ENCODE measurements around the gene AOAH.

AOAH gene

DNA sequence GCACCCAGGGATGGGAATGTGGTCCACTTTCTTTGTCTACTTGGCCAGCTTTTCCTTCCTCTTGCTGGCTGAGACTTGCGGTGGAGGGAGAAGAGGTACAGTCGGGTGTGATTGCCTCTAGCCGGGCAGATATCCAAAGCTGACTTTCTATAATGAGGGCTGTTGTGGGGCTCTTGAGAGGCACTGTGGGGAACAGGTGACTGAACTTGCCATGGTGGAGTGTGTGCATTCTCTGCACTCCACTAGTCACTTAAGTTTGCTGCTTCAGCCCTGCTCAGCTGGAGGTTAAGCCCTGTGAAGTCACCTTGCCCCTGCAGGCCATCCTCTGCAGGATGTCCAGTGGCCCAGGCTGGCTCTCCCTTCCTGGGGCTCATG lies 116.6 kb downstream of the AOAH start:
- no peak overlapping the region for H3K4me3 ChIP-seq (ENCODE audit: low read depth, low read length)
- DNase-seq (ENCODE audit: low read depth, low spot score), result no peak
- ChIA-PET POLR2A (no interaction called here), CTCF (interaction anchor here (1.4 kb wide), 1 partner anchor 63 kb away, joined by 3 read pairs; no protein-coding TSS in a partner anchor)
- TF ChIP-seq, protein P1, sequence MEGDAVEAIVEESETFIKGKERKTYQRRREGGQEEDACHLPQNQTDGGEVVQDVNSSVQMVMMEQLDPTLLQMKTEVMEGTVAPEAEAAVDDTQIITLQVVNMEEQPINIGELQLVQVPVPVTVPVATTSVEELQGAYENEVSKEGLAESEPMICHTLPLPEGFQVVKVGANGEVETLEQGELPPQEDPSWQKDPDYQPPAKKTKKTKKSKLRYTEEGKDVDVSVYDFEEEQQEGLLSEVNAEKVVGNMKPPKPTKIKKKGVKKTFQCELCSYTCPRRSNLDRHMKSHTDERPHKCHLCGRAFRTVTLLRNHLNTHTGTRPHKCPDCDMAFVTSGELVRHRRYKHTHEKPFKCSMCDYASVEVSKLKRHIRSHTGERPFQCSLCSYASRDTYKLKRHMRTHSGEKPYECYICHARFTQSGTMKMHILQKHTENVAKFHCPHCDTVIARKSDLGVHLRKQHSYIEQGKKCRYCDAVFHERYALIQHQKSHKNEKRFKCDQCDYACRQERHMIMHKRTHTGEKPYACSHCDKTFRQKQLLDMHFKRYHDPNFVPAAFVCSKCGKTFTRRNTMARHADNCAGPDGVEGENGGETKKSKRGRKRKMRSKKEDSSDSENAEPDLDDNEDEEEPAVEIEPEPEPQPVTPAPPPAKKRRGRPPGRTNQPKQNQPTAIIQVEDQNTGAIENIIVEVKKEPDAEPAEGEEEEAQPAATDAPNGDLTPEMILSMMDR (IDR thresholded peaks at IDR 0.05; ENCODE audit: insufficient read depth, low read length, missing control alignments), result no peak

DNA sequence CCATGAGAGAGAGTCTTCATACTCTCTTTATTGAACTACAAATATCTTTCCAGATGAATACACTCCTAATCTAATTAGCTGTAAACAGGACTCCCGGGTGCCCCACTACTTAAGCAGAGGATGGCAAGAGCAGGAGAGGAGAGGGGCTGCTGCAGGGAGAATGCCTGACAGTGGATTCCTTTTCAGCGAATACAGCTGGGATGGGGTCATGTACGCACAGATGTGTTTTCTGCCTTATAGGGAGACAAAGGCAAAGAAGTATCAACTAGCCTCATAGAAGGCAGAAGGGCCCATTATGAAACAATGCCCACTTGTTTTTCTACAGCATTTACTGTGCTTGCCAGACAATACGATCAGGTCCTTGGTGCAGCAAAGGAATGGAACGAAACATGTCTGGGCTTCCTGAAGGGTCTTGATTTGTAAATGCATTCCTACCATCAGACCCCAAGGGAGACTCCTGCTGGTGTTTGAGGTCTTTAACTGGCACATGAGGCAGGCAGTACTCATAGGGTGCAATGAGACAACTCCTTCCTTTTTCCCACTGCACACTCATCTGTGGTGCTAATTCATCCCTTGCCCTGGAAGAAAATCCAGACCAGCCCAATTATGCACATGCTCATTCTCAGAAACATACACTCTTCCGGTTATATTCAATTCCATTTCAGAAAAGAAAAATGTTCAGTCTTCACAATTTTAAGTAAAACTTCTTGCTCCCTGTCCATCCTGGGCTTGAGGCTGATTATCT lies 117.1 kb downstream of the AOAH start:
- no peak for DNase-seq (ENCODE audit: low read depth, low spot score)
- TF ChIP-seq, protein P1 (IDR thresholded peaks at IDR 0.05; ENCODE audit: insufficient read depth, low read length, missing control alignments), result no peak
- no peak overlapping the region for H3K4me3 ChIP-seq (ENCODE audit: low read depth, low read length)
- ChIA-PET POLR2A (no interaction called here), CTCF (no interaction called here)

DNA sequence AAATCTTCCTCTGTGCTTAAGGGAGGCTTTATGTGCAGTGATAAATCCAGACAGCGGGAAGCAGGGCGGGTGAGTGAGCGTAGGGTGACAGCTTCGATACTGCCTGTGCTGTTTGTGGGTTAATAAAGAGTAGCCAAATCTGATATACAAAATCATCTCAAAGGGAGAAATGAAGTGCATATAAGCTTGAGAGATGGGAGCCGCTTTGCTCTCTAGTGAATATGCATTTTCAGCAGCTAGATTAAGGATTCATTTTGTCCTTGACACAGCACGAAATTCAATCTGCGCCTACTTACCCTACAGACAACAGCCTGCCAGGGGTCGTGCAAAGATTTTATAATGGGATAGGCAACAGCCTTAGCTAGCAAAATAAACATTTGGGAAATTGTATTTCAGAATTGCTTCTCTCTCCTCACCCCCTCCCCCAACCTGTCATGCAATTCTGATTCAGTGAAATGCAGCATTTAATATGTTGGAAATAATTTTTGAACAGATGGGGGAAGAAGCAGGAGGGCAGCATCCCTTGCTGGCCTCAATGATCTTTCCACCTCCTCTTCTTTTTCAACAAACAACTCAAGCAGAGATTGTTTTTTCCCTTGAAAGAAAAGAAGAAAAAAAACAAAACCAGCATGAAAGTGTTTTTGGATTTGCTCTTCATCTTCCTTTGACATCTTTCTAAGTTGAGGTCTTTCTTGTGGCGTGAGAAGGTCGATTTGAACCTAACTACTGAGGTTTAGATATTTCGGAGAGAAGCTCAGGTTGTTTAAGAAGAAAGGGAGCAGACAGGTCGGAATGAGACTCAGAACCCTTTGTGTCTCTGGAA lies 117.9 kb downstream of the AOAH start:
- TF ChIP-seq, protein P1 (IDR thresholded peaks at IDR 0.05; ENCODE audit: insufficient read depth, low read length, missing control alignments), result no peak
- CTCF ChIA-PET, result no interaction called here
- no peak for DNase-seq (ENCODE audit: low read depth, low spot score)
- POLR2A ChIA-PET, result no interaction called here
- H3K4me3 ChIP-seq (ENCODE audit: low read depth, low read length), result no peak overlapping the region

DNA sequence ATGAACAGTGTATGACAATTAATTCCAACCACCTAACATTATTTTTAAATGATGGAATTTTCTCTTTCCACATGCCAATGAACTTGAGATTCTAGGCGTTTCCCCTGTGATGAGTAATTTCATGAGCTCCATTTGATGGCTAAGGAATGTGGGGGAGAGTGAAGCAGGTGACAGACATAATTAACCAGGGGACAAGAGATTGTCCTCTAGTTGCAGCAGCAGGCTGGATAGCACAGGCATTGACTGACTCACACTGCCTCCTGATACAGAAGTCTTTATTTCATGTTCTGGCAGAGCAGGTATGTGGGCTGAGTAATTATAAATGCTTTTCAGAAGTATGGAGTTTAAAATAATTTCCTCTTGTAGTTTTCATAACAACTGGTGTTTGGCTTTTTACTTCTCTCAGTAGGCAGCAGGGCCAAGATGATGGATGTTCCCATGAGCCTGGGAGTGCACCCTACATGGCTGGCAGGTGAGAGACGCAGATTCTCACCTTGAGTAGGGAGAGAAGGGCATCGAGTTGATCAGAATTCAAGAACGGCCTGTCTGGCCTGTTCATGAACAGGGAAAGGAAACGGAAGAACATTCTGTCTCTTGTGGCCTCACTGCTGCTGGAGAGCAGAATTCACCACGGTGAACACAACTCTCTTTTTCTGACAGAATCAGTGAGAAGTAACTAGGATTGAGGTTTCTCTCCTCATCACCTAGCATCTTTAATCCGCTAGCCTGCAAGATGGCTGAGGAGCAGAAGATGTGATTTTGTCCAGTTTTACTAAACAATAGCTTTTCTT lies 118.8 kb downstream of the AOAH start:
- H3K4me3 ChIP-seq (ENCODE audit: low read depth, low read length), result no peak overlapping the region
- ChIA-PET POLR2A (no interaction called here), CTCF (interaction anchor here (0.7 to 0.8 kb wide), 2 partner anchors 31 to 382 kb away, joined by 3 read pairs; no protein-coding TSS in a partner anchor)
- DNase-seq (ENCODE audit: low read depth, low spot score), result no peak
- TF ChIP-seq, protein P1 (IDR thresholded peaks at IDR 0.05; ENCODE audit: insufficient read depth, low read length, missing control alignments), result no peak

DNA sequence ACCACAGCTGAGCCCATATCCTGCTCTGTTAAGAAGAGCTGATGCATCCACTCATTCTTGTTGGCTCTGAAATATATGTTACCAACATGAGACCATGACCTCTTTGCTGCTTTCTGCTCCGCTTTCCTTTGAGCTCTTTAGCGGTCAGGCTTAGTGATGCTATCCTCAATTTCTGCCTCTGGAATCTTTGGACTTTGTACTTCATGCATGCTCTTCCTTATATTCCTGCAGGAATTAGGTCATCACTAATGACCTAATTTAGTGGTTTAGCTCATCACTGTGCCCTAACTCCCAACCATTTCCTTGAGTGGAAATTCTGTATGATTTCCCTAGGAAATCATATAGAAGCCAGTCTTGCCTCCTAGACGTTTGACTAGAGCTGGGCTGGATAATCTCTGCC lies 119.5 kb downstream of the AOAH start:
- H3K4me3 ChIP-seq (ENCODE audit: low read depth, low read length), result no peak overlapping the region
- no peak for DNase-seq (ENCODE audit: low read depth, low spot score)
- ChIA-PET CTCF (interaction anchor here (0.7 to 0.8 kb wide), 2 partner anchors 31 to 383 kb away, joined by 3 read pairs; no protein-coding TSS in a partner anchor), POLR2A (no interaction called here)
- TF ChIP-seq, protein P1 (IDR thresholded peaks at IDR 0.05; ENCODE audit: insufficient read depth, low read length, missing control alignments), result no peak

All from AG04449 (cell line).